HepG2 (cell line): ENCODE data around the gene RUNX2. TPM values are rescaled to one million over a fixed set of nuclear protein-coding genes. Genes with fewer than 3 reads are reported as not detected.

Source experiments
- ATAC-seq: fragments of 200-7000 bp; cut with Tn5 transposase; 3 replicates; pipeline ENCODE4 v1.9.1; 2020; ENCODE audit warnings: mild to moderate bottlenecking, moderate library complexity
- BruUV-seq: library from RNA; stranded (reverse); fragments of 400-500 nt; replicated peaks from 2 replicates; lab custom pipeline; 2021; lab: Mats Ljungman, UMichigan
- CTCF ChIA-PET: fragments of 300-600 bp; formaldehyde crosslinking; extraction: SDS; loops from one replicate; lab custom pipeline; 2021; ENCODE audit warnings: low total read pairs, inconsistent platforms, low intra/inter-chr PET ratio; lab: Yijun Ruan, JAX
- POLR2A ChIA-PET: fragments of 350-600 bp; sonication (Branson Sonifier 250); formaldehyde crosslinking; loops from one replicate; lab custom pipeline; 2020; ENCODE audit warnings: antibody characterized with exemption, inconsistent platforms; lab: Yijun Ruan, JAX
- DNase-seq: peaks from one replicate; pipeline ENCODE4 v3.0.0-alpha.2; 2015; ENCODE audit warnings: low spot score
- FAIRE-seq: peaks from 3 replicates; lab custom pipeline; 2011; peaks lifted over from hg19 to GRCh38; lab: Jason Lieb, UNC
- H2AFZ ChIP-seq: one replicate; pipeline ENCODE4 v1.6.1; 2011; ENCODE audit warnings: low read length, inconsistent platforms
- H3K27ac ChIP-seq: fragments of 300-600 bp; 3 replicates; pipeline ENCODE4 v1.8.0; 2011; ENCODE audit warnings: mixed run types, mild to moderate bottlenecking, mixed read lengths, low read length, inconsistent platforms; ENCODE audit not compliant: insufficient read depth; ENCODE audit errors: extremely low read length
- H3K27me3 ChIP-seq, 2 experiments: fragments of 200-600 bp in 1 of 2; 2 replicates in 1 of 2; 3 replicates in 1 of 2; pipeline versions ENCODE4 v1.6.0 to v1.8.0; 2011; ENCODE audit warnings: low read length in 2 of 2, mild to moderate bottlenecking in 2 of 2, moderate library complexity in 2 of 2, inconsistent platforms in 1 of 2; ENCODE audit not compliant: insufficient read depth in 2 of 2, control insufficient read depth in 1 of 2
- H3K36me3 ChIP-seq, 2 experiments: fragments of 200-600 bp in 1 of 2; replicated peaks in 1 of 2; 2 replicates in 1 of 2; 3 replicates in 1 of 2; pipeline versions ENCODE4 v1.5.1 to v1.8.0; 2011; ENCODE audit warnings: low read length in 2 of 2, inconsistent platforms in 1 of 2; ENCODE audit not compliant: insufficient read depth in 2 of 2, control insufficient read depth in 1 of 2
- H3K4me1 ChIP-seq: 2 replicates; pipeline ENCODE4 v1.5.1; 2012; ENCODE audit warnings: low read length, inconsistent platforms; ENCODE audit not compliant: insufficient read depth
- H3K4me2 ChIP-seq: 2 replicates; pipeline ENCODE4 v1.6.0; 2011; ENCODE audit warnings: low read depth, low read length, inconsistent platforms
- H3K4me3 ChIP-seq, 3 experiments: fragments of 200-600 bp in 1 of 3; sonication (generic), shearing (Covaris generic) in 1 of 3; replicated peaks in 1 of 3; 2 replicates each; pipeline ENCODE4 v1.5.1; 2011 to 2016; ENCODE audit warnings: low read length in 3 of 3, inconsistent platforms in 2 of 3, low read depth in 2 of 3, mild to moderate bottlenecking in 2 of 3, control low read depth in 1 of 3, mixed read lengths in 1 of 3; ENCODE audit not compliant: insufficient read depth in 1 of 3
- H3K79me2 ChIP-seq: one replicate; pipeline ENCODE4 v1.6.1; 2011; ENCODE audit warnings: low read length, inconsistent platforms; ENCODE audit not compliant: insufficient read depth
- H3K9ac ChIP-seq: 2 replicates; pipeline ENCODE4 v1.6.0; 2011; ENCODE audit warnings: mild to moderate bottlenecking, low read depth, low read length, inconsistent platforms; ENCODE audit not compliant: insufficient read depth
- H3K9me3 ChIP-seq: 2 replicates; pipeline ENCODE4 v1.5.1; 2012; ENCODE audit warnings: mild to moderate bottlenecking, low read length
- H4K20me1 ChIP-seq: 2 replicates; pipeline ENCODE4 v1.6.0; 2011; ENCODE audit warnings: inconsistent platforms, mild to moderate bottlenecking, low read length, moderate library complexity; ENCODE audit not compliant: insufficient read depth
- ARID4A ChIP-seq: sonication (generic); formaldehyde crosslinking; IDR thresholded peaks from 2 replicates; pipeline ENCODE4 v1.5.0; 2020; ENCODE audit warnings: mild to moderate bottlenecking, missing genetic modification reagents, borderline replicate concordance
- FOXO1 ChIP-seq: sonication (generic); formaldehyde crosslinking; IDR thresholded peaks from 2 replicates; pipeline ENCODE4 v1.4.0; 2020; ENCODE audit warnings: missing genetic modification reagents
- FOXO4 ChIP-seq: sonication (generic); formaldehyde crosslinking; conservative IDR thresholded peaks from 2 replicates; pipeline ENCODE4 v1.8.1; 2023; ENCODE audit warnings: missing genetic modification reagents
- ISX ChIP-seq: sonication (generic); formaldehyde crosslinking; conservative IDR thresholded peaks from 2 replicates; pipeline ENCODE4 v1.5.0; 2020; ENCODE audit warnings: missing genetic modification reagents
- JUND ChIP-seq: sonication (generic); formaldehyde crosslinking; IDR thresholded peaks from 2 replicates; pipeline ENCODE4 v1.8.0; 2022; ENCODE audit warnings: mild to moderate bottlenecking, missing genetic modification reagents
- KAT7 ChIP-seq: IDR thresholded peaks from 2 replicates; pipeline ENCODE4 v1.6.1; 2018; ENCODE audit warnings: borderline replicate concordance, missing compliant biosample characterization
- NKX3-1 ChIP-seq: sonication (generic); formaldehyde crosslinking; IDR thresholded peaks from 2 replicates; pipeline ENCODE4 v1.5.0; 2020; ENCODE audit warnings: missing genetic modification reagents
- RFX3 ChIP-seq: IDR thresholded peaks from 2 replicates; pipeline ENCODE4 v1.6.1; 2016; ENCODE audit warnings: missing biosample characterization, missing genetic modification reagents
- SETDB1 ChIP-seq: sonication (generic); formaldehyde crosslinking; IDR thresholded peaks from 2 replicates; pipeline ENCODE4 v1.5.1; 2020; ENCODE audit warnings: missing genetic modification reagents, mild to moderate bottlenecking, borderline replicate concordance
- SMARCC2 ChIP-seq: fragments of 450-650 bp; IDR thresholded peaks from 2 replicates; pipeline ENCODE4 v1.6.1; 2017; ENCODE audit warnings: antibody characterized with exemption, mild to moderate bottlenecking
- SNAI1 ChIP-seq: sonication (generic); formaldehyde crosslinking; IDR thresholded peaks from 2 replicates; pipeline ENCODE4 v1.5.0; 2020; ENCODE audit warnings: mild to moderate bottlenecking, missing genetic modification reagents, borderline replicate concordance
- SNAPC4 ChIP-seq: sonication (generic); formaldehyde crosslinking; IDR thresholded peaks from 2 replicates; pipeline ENCODE4 v1.4.0; 2020; ENCODE audit warnings: mild to moderate bottlenecking, missing genetic modification reagents
- U2AF1 ChIP-seq: fragments of 200-400 bp; formaldehyde crosslinking; optimal IDR thresholded peaks from 2 replicates; pipeline ENCODE3; 2017; ENCODE audit warnings: mild to moderate bottlenecking, low read depth, low read length
- ZFP36L2 ChIP-seq: sonication (generic); formaldehyde crosslinking; IDR thresholded peaks from 2 replicates; pipeline ENCODE4 v1.4.0; 2020; ENCODE audit warnings: missing genetic modification reagents
- ZNF557 ChIP-seq: sonication (generic); formaldehyde crosslinking; IDR thresholded peaks from 2 replicates; pipeline ENCODE4 v1.4.0; 2020; ENCODE audit warnings: missing genetic modification reagents
- WGBS: methylation state at CpG from one replicate; pipeline ENCODE4 v1.1.6; 2017; ENCODE audit warnings: low lambda C conversion rate; 5-methylcytosine and 5-hydroxymethylcytosine counted together
- in situ Hi-C: cut with HindIII; loops from 2 replicates; pipeline ENCODE4 v1.10.0; 2017; ENCODE audit warnings: low pct_unique_long_range_greater_than_20kb; ENCODE audit not compliant: extremely low pct_ligation_motif_present
- intact Hi-C: fragments of 100-400 bp; cut with micrococcal nuclease; formaldehyde crosslinking; loops from one replicate; pipeline ENCODE4 v1.10.0; 2022; ENCODE audit not compliant: unreplicated experiment
- polyA plus RNA-seq, 8 experiments: library from polyadenylated mRNA; depleted of rRNA in 3 of 8; stranded (reverse) in 7 of 8; unstranded in 1 of 8; fragments of >200 nt; fragmentation: Illumina TruSeq in 4 of 8; extraction: Trizol in 4 of 8; gene quantifications; 2 replicates each; pipeline versions ENCODE4 v1.2.1 to v1.2.3, GENCODE V29; 2011 to 2016; ENCODE audit warnings: low read depth in 4 of 8, missing spikeins in 1 of 8, mixed read lengths in 1 of 8; ENCODE audit not compliant: insufficient read depth in 1 of 8
- total RNA-seq, 5 experiments: library from RNA; depleted of rRNA; stranded (reverse); fragments of >200 nt; fragmentation: Illumina TruSeq; extraction: Trizol; gene quantifications; 2 replicates each; pipeline ENCODE4 v1.2.3, GENCODE V29; 2016; ENCODE audit warnings: low read depth in 1 of 5

The RUNX2 gene
- total and polyA plus RNA-seq, 2 of the 13 experiments (the other 11 are each of a cell fraction or from before 2014, with no cell fraction given), result not detected

GRCh38 chr6:45431317-45432065 lies 103.4 kb downstream of the RUNX2 start:
- ChIA-PET POLR2A (no interaction called here), CTCF (no interaction called here)
- H3K4me2 ChIP-seq, result no peak overlapping the region
- WGBS, result 47% methylated on average over 10 of the region's 10 CpGs
- FAIRE-seq (no peak), DNase-seq (no peak), ATAC-seq (no peak)
- no peaks in the 10 kb centered on the region for H3K9me3 ChIP-seq
- 0 out of 2 replicates have a peak, but pooled peaks cover 4% of the 10 kb centered on the region for H3K4me1 ChIP-seq
- H3K27ac ChIP-seq, result no peak overlapping the region
- in situ Hi-C loops, result no loop called here
- H4K20me1 ChIP-seq, result no peaks in the 10 kb centered on the region
- H3K4me3 ChIP-seq, result no peak overlapping the region
- intact Hi-C loops, result no loop called here
- no peaks in the 10 kb centered on the region for H3K27me3 ChIP-seq
- no peaks in the 10 kb centered on the region for H3K36me3 ChIP-seq
- BruUV-seq, result no TSS peak
- H2AFZ ChIP-seq, result no peak overlapping the region
- H3K9ac ChIP-seq, result no peak overlapping the region
- no peaks in the 10 kb centered on the region for H3K79me2 ChIP-seq
- TF ChIP-seq SNAI1 (CRISPR knock-in tag) (no peak), NKX3-1 (CRISPR knock-in tag) (no peak), ZFP36L2 (CRISPR knock-in tag) (no peak), RFX3 (CRISPR knock-in tag) (no peak), U2AF1 (no peak), SETDB1 (no peak), FOXO4 (CRISPR knock-in tag) (no peak), SMARCC2 (no peak), ISX (CRISPR knock-in tag) (no peak), FOXO1 (no peak), ZNF557 (CRISPR knock-in tag) (no peak), JUND (CRISPR knock-in tag) (no peak), KAT7 (CRISPR knock-in tag) (no peak), SNAPC4 (CRISPR knock-in tag) (no peak), ARID4A (CRISPR knock-in tag) (no peak)
